Colon (tissue), 2 donors: ENCODE results near the gene RPUSD1.
"Not testable (repeated sequence)": the region's sequence is repeated elsewhere in the genome, so short reads cannot be mapped to it uniquely, and the experiment has no call there.

Experiments used
- FAIRE-seq: peaks from 2 replicates; lab custom pipeline; 2012; peaks lifted over from hg19 to GRCh38; lab: Jason Lieb, UNC
- donor health status: control.
- donor health status: control.

Gene RPUSD1

DNA sequence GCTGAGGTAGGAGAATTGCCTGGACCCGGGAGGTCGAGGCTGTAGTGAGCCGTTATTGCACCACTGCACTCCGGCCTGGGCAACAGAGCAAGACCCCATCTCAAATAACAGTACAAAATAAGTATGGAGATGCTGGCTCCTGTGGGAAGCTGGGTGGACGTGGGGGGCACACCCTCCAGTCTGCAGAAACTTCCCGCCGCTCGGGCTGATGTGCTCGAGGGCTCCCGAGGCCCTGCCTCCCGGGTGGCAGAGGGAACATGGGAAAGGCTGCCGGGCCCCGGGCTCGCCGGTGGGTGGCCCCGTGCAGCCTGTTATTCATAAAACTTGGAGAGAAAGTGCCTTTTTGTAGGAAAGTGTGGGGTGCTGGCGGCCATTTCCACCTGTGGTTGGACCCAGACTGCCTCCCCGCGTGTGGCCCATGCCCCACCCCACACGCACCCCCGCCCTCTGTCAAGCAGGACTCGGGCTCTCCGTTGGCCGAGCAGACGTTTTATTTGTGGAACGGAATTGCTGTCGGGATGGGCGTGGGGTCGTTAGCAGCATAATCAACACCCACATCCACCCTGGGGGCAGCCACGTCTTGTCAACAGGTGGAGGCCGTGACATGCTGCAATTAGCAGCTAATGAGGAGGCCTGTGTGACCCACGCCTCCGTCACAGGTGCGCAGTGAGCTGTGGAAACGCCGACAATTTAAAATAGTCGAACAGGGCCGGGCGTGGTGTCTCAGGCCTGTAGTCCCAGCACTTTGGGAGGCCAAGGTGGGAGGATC, 40.0 kb downstream of the RPUSD1 start:
- FAIRE-seq = no peak

DNA sequence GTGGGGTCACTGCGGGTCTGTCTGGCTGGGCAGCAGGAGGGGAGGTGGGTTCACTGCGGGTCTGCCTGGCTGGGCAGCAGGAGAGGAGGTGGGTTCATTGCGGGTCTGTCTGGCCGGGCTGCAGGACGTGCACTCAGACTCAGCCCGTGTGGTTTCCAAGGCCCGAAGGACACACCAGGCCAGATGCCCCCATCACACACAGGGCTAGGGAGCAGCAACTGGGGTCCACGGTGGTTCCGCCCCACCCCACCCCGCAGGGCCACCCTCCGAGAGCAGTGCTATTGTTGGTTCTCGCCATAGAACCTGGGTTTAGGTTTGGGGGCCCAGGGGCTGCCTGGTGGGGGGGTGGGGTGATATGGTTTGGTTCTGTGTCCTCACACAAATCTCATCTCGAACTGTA, 41.5 kb downstream of the RPUSD1 start:
- no peak for FAIRE-seq

DNA sequence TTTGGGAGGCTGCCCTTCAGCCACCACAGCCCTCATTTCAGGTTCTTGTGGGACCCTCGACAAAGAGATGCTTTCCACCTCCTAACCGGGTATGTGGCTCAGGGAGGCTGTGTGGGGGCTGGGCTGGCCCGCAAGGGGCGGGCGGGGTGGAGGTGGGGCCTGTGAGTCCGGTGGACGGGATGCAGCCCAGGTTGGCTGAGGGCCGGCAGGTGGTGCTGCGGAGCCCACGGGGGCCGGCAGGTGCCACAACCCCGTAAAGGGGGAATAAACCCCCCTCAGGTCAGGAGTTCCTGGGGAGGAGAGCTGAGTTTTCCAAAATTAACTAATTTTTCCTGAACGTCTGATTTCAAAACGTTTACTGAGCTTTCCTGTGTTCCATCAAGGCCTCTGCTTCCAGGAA, 42.4 kb downstream of the RPUSD1 start:
- no peak for FAIRE-seq

DNA sequence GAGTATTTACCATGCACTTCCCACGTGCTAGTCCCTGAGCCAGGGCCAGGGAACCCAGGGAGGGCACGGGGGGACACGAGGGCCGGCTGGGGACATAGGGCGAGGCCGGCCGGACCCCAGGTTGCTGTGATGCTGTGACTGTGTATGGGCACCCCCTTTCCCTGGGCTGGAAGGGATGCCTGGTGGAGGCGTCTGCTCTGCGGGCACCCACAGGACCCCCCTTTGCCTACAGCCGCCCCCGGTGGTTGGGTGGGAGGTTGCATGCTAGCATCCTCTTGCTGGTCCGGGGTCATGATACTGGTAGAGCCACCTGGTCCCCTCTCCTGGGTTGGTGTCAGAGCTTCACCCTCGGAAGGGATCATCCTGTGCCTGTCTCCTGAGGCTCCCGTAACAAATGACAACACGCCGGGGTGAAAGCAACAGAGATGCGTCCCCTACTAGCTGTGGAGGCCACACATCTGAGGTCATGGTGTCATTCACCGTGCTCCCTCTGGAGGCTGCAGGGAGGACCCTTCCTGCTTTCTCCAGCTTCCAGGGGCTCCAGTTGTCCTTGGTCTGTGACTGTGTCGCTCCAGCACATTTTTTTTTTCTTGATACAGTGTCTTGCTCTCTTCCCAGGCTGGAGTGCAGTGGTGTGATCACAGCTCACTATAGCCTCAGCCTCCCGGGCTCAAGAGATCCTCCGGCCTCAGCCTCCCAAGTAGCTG, 44.2 kb downstream of the RPUSD1 start:
- FAIRE-seq = no peak

GRCh38 chr16:742894-743293, 45.3 kb downstream of the RPUSD1 start:
- not testable (repeated sequence) for FAIRE-seq

DNA sequence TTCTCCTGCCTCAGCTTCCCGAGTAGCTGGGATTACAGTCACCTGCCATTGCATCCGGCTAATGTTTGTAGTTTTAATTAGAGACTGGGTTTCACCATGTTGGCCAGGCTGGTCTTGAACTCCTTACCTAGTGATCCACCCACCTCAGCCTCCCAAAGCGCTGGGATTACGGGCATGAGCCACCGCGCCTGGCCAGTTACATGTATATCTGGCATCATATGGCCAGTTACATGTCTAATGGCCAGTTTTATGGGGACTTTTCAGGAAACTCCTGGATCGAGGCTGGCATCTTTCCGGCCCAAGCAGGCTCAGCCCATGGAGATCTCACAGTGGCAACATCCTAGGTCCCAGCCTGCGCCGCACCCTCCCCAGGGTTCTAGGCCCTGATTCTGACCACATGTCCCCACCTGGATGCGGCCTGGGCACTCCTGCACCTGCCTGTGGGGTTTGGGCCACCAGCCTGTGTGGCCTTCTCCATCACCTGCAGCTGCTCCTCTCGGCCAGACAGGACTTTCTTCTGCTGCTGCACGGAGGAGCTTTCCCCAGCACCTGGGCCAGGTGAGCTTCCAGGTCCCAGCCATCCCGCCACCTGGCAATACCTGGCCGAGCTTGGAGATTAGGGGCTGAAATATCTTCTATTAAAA, 46.1 kb downstream of the RPUSD1 start:
- no peak for FAIRE-seq

GRCh38 chr16:740764-741505, 47.2 kb downstream of the RPUSD1 start, which contains the start of gene CIAO3:
Gene CIAO3, minus strand, starts transcription at chr16:740997. Its CDS starts 12 bp downstream, at chr16:740985.
- no peak for FAIRE-seq

- no peak for FAIRE-seq
Observed at GRCh38 chr16:740459-740763, 47.8 kb downstream of the RPUSD1 start.

- FAIRE-seq = no peak
Observed at GRCh38 chr16:739560-740458, 48.4 kb downstream of the RPUSD1 start.

DNA sequence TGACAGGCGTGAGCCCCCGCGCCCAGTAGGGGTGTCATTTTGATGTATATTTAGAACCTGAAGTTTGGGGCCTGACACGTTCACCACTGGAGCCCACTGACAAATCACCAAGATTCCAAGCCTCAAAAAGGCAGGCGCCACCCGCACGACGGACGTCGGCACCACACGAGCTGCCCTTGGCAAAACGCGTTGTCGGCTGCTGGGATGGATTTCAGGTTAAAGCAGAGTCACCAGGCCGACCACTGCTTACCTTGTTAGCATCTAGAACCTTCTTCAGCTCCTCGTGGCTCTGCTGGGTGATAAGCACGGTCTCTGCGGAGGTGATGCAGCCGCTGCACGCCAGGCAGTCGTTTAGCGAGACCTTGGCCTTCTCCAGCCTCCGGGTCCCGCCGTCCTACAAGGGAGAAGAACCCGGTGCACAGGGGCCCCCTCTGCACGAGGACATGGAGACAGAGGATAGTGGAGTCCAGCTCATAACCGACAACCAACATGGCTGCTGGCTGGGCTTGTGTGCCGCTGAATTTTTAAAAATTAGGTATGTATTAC, 51.2 kb downstream of the RPUSD1 start:
- no peak for FAIRE-seq

DNA sequence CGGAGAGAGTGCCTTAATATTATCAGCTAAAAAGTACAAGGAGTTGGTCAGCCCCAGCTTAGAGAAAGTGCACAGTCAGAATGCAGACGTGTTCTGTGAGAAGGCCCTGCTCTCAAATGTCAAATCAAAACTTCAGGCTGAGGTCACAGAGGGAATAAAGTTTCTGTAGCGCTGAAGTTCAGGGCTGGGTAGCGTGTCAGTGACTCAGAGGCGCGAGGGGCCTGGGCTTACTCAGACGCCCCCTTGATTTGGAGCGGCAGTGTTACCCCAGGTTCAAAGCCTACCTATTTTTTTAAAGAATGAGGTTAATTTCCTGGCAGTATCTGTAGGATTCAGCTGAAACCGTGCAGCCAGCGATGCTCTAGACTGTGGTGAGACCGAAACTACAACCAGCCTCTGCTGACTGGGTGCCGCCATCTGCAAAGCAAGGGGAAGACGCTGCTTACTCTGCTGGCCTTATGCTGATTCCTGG, 52.2 kb downstream of the RPUSD1 start:
- no peak for FAIRE-seq

DNA sequence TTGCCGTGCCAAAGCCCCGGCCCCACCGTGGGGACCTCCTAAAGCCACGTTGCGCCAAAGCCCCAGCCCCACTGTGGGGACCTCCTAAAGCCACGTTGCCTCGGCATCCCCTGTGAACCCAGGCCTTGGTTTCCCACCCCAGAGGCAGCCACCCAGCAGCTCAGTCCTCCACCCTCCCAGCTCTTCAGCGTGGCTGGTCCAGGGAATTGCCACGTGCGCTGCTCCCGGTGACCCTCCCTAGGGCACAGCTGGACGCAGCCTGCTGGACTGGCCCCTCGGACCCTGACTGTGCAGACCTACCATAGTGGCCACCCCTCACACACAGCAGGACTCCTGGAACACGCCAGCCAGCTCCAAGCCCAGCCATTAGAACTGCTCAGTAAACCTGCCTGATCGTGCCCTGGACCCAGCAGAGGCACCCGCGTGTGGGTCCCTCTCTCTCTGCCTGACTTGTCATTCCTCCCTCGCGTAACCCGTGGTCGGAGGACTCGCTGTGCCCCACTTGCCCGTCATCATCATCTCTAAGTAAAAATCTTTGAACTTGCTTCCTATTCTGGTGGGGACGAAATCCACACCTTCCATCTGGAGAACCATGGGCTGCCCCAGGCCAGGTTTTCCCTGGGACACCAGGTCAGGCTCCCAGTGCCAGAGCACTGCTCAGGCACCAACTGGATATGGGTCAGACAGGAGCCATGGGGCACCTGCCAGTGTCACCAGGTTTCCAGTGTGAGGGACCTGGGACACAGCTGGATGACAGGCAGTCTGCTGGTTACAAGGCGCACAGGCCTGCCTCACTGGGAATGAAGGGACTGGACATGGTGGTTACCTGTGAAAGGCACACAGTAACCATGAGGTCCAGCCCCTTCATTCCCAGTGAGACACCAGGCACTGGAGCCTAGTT, 53.0 kb downstream of the RPUSD1 start:
- FAIRE-seq = no peak
